Measurements from ENCODE around the gene ROR1. TPM values are rescaled to one million over a fixed set of nuclear protein-coding genes. Genes with fewer than 3 reads are reported as not detected.

The ROR1 gene
- total RNA-seq, 6 donors from 2014 or later: 19.7 to 39.8 (median 28.5) TPM

DNA sequence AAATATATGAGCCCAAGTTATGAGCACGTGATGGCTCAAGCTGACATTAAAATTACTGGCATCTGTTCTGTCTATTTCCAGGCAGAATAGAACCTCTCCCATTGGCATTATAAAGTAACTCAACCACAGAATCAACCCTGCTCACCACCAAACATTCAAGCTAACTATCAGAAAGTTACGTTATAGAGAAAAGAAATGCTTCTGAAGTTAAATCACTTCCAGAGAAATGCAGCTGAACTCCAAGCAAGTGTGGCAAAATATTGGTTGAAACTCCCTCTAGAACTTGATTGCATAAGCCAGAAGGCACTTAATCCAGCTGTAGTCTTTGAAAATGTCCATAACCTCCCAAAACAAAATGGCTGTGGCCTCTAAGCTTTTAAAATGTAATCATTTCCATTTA, 393.4 kb downstream of the ROR1 start:
- H3K36me3 ChIP-seq: no peaks in the 10 kb centered on the region
- H3K27me3 ChIP-seq: no peaks in the 10 kb centered on the region
- H3K27ac ChIP-seq: no peak overlapping the region
- TF ChIP-seq, protein P1, sequence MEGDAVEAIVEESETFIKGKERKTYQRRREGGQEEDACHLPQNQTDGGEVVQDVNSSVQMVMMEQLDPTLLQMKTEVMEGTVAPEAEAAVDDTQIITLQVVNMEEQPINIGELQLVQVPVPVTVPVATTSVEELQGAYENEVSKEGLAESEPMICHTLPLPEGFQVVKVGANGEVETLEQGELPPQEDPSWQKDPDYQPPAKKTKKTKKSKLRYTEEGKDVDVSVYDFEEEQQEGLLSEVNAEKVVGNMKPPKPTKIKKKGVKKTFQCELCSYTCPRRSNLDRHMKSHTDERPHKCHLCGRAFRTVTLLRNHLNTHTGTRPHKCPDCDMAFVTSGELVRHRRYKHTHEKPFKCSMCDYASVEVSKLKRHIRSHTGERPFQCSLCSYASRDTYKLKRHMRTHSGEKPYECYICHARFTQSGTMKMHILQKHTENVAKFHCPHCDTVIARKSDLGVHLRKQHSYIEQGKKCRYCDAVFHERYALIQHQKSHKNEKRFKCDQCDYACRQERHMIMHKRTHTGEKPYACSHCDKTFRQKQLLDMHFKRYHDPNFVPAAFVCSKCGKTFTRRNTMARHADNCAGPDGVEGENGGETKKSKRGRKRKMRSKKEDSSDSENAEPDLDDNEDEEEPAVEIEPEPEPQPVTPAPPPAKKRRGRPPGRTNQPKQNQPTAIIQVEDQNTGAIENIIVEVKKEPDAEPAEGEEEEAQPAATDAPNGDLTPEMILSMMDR (IDR thresholded peaks at IDR 0.05): no peak
- TF ChIP-seq POLR2AphosphoS5 (IDR thresholded peaks at IDR 0.05): no peak
- no peak for TF ChIP-seq POLR2A (IDR thresholded peaks at IDR 0.05)
- no peak for TF ChIP-seq EP300 (IDR thresholded peaks at IDR 0.05)
- DNase-seq (no peak), ATAC-seq (ENCODE audit: low FRiP score in 2 of 2) (peak in 1 of 2 donors; percentile 28)
- 50 to 84% methylated on average over 2 of the region's 2 CpGs for WGBS, 2 donors
- H3K9me3 ChIP-seq: no peaks in the 10 kb centered on the region
- H3K4me3 ChIP-seq: no peak overlapping the region
- H3K4me1 ChIP-seq: peaks cover 9 to 12% (median 12%) of the 10 kb centered on the region in 4 donors

DNA sequence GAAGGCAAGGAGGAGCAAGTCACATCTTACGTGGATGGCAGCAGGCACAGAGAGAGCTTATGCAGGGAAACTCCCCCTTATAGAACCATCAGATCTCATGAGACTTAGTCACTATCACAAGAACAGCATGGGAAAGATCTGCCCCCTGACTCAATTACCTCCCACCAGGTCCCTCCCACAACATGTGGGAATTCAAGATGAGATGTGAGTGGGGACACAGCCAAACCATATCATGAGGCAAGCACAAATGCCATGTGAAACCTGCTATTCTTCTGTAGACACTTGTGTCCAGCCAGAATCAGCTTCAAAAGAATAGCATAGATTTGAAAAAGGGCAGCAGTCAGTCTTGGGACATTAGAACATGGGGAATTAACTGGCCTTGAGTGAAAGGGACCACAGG, 397.4 kb downstream of the ROR1 start:
- peaks cover 12 to 26% (median 19%) of the 10 kb centered on the region in 4 donors for H3K4me1 ChIP-seq
- H3K9me3 ChIP-seq: no peaks in the 10 kb centered on the region
- H3K36me3 ChIP-seq: no peaks in the 10 kb centered on the region
- no peak for DNase-seq
- WGBS, 2 donors: 76 to 100% methylated on average over 1 of the region's 1 CpG
- peak overlapping the region in 1 of 4 donors; percentile 5 for H3K27ac ChIP-seq
- TF ChIP-seq POLR2A (IDR thresholded peaks at IDR 0.05) (no peak), POLR2AphosphoS5 (IDR thresholded peaks at IDR 0.05) (no peak), EP300 (IDR thresholded peaks at IDR 0.05) (no peak)
- TF ChIP-seq, protein P1 (IDR thresholded peaks at IDR 0.05): no peak
- no peaks in the 10 kb centered on the region for H3K27me3 ChIP-seq
- ATAC-seq (ENCODE audit: low FRiP score in 2 of 2): no peak
- no peak overlapping the region for H3K4me3 ChIP-seq

DNA sequence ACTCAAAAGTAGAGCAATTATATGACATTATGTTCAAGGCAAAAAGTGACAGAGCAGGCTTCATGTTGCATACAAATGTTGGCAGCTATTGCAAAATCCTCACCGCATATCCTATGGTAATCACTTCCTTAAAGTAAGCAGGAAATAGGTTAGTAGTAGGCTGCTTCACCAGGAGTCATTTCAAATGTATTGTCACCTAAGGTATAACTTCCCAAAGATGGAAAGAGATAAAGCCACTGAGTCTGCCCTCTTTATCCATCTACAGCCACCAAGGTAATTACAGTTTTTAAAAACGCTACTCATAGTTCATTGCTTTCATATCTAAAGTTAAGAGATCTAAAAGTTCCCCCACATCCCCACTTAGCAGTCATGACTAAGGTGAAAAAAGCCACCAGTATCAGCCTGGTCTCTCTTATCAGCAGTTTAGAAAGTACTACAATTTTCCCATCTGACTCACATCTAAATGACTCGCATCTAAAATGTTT, 398.0 kb downstream of the ROR1 start:
- 20 to 35% methylated on average over 3 of the region's 3 CpGs for WGBS, 2 donors
- Histone ChIP-seq H3K27ac (peak overlapping the region in 1 of 4 donors; percentile 5), H3K27me3 (no peaks in the 10 kb centered on the region), H3K4me1 (peaks cover 12 to 26% (median 19%) of the 10 kb centered on the region in 4 donors), H3K36me3 (no peaks in the 10 kb centered on the region), H3K4me3 (no peak overlapping the region), H3K9me3 (no peaks in the 10 kb centered on the region)
- TF ChIP-seq, protein P1 (IDR thresholded peaks at IDR 0.05): no peak
- TF ChIP-seq EP300 (IDR thresholded peaks at IDR 0.05): no peak
- no peak for TF ChIP-seq POLR2A (IDR thresholded peaks at IDR 0.05)
- TF ChIP-seq POLR2AphosphoS5 (IDR thresholded peaks at IDR 0.05): no peak
- DNase-seq: no peak
- peak in 1 of 2 donors; percentile 62 for ATAC-seq (ENCODE audit: low FRiP score in 2 of 2)

DNA sequence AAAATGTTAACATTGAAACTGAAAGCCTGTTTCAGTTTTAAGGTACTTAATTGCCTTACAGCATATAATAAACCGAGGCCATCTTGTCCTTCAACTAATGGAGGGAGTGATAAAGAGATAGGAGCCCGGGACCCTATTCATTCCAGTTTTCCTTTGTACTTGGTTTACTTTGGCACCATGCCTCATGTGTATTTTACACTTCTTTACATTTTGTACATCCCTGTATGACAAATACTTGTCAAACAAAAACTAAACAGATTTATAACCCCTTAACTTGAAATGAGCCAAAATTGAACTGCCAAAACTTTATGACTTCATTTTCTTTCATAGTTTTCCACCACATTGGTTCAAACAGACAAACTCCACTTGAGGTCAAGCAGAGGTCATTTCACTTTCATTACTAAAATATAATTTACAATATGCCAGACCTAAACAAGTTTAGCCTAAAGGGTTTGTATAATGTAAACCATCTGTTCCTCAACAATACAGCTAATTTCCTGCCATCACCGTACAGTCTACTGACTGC, 398.7 kb downstream of the ROR1 start:
- WGBS, 2 donors: 38 to 43% methylated on average over 3 of the region's 3 CpGs
- H3K36me3 ChIP-seq: no peaks in the 10 kb centered on the region
- H3K9me3 ChIP-seq: no peaks in the 10 kb centered on the region
- peaks cover 12 to 26% (median 19%) of the 10 kb centered on the region in 4 donors for H3K4me1 ChIP-seq
- H3K27ac ChIP-seq: no peak overlapping the region
- ATAC-seq (ENCODE audit: low FRiP score in 2 of 2): no peak
- H3K4me3 ChIP-seq: no peak overlapping the region
- TF ChIP-seq POLR2AphosphoS5 (IDR thresholded peaks at IDR 0.05) (no peak), EP300 (IDR thresholded peaks at IDR 0.05) (no peak), POLR2A (IDR thresholded peaks at IDR 0.05) (no peak)
- TF ChIP-seq, protein P1 (IDR thresholded peaks at IDR 0.05): no peak
- no peaks in the 10 kb centered on the region for H3K27me3 ChIP-seq
- no peak for DNase-seq
